DMS53 (cell line): ENCODE measurements around the gene PFN2.

Source experiments
- DNase-seq: peaks from one replicate; lab custom pipeline; 2025; lab: John Stamatoyannopoulos, UW

PFN2 gene

DNA sequence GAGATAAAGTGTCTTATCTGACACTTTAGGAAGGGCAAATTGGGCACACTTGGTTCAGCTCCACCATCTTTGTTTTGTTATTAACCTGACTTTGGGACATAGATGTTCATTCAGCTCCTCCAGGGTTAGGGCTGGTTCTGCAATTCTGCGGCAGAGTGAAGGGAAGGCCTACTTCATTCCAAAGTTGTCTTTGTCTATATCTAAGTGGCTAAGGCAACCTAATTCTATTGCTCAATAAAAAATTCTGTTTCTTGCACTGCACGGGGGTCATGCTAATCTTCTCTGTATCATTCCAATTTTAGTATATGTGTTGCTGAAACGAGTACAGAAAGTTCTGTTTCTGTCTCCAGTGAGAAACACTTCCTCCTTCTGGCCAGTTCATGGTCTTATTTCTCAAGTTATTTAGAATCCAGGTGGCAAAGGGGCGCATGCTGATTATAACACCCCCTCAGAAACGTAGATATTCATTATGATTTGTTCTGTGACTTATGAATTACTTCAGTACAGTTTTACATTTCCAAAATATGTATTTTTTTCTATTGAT lies 53.5 kb downstream of the PFN2 start:
- DNase-seq: no peak
